DMS153 (cell line): ENCODE data around the gene TNXB.
"Not testable (repeated sequence)": the region's sequence is repeated elsewhere in the genome, so short reads cannot be mapped to it uniquely, and the experiment has no call there.

Experiments used
- DNase-seq: peaks from one replicate; lab custom pipeline; 2025; lab: John Stamatoyannopoulos, UW

The TNXB gene

DNA sequence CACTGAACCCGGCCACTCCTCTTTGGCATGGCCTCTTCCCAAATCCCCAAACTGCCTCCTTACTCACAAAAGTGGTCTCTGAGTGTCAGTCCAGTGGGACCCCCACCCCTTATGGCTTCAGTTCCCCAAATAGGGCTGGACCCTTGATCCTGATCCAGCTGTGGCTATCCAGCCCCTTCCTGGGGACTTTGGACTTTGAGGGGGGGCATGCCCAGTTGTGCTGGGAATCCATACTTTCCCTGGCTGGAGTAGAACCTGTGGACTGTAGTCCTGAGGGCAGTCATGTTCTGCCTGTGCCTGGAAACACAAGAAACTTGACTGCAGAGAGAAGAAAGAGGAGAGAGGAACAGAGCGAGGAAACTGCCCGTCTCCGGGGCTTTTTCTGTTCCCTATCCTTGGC lies 104.7 kb downstream of the TNXB start:
- not testable (repeated sequence) for DNase-seq

DNA sequence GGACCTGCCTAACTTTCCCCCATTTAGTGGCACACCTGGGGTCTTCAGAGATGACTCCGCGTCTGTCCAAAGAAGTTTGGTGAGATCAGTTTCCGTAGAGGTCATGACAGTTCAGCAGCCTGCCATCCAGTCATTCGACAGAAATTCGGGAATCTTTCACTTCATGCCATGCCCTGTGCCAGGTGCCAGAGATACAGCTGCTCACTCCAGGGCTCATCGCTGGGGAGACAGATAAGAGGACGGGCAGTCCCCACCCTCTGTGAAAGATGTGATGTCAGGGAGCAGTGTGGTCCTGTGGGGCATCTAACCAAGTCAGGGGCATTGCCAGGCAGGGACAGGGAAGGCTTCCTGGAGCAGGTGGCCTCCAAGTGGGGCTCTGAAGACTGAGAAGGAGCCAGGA lies 105.8 kb downstream of the TNXB start:
- not testable (repeated sequence) for DNase-seq

DNA sequence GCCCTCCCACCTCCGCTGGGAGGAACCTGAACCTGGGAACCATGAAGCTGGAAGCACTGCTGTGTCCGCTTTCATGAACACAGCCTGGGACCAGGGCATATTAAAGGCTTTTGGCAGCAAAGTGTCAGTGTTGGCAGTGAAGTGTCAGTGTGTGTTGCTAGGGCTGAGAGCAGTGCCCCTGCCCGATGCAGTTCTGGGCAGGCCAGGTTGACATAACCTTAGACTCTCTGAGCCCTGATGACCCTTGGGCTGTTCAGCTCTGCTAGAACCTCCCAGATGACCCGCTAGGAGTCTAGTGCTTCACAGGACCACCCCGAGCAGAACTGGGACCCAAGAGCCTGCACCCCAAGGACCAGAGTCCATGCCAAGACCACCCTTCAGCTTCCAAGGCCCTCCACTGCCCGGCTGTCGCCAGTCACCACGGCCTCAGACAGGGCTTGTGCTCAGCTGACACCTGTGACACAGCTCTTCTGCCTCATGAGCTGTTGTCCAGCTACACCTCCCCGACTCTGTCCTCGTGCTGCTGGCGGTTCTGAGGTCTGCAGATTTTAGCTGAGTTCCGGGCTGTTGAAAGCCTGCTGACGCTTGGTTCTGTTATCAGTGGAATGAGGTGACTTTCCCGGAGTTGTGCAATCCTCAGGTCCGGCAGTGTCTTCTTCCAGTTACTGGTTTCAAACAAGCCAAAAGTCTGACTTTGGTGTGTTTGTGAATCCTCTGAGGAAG lies 106.4 kb downstream of the TNXB start:
- not testable (repeated sequence) for DNase-seq

DNA sequence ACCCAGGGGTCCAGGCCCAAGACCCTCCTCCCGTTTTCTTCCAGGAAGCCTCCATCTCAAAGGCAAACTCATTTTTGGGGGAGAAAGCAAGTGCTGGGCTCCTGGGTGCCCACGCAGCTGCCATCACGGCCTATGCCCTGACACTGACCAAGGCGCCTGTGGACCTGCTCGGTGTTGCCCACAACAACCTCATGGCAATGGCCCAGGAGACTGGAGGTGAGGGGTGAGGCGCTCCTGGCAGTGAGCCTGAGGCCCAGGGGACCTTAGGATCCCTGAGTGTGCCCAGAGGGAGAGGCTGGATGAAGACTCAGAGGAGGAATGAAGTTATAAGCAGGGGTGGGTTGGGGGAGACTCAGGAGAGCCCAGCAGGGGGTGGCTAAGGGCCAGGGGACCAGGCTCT lies 112.8 kb downstream of the TNXB start:
- not testable (repeated sequence) for DNase-seq

DNA sequence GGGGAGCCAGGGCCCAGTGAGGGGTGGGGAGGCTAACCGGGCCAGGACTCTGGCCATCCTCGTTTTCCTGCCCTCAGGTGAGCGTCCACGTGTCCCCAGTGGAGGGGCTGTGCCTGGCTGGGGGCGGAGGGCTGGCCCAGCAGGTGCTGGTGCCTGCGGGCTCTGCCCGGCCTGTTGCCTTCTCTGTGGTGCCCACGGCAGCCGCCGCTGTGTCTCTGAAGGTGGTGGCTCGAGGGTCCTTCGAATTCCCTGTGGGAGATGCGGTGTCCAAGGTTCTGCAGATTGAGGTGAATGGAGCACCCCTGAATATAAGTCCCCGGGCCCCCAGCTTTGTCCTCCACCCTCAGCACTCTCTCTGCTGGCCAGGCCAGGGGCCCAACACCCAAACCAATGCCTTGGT lies 114.7 kb downstream of the TNXB start:
- DNase-seq: not testable (repeated sequence)
